Natural killer cell (primary cell): ENCODE results near the gene PDXK. TPM values are rescaled to one million over a fixed set of nuclear protein-coding genes. Genes with fewer than 3 reads are reported as not detected.

ENCODE experiments used
- ATAC-seq, 3 donors: fragments of 150-1000 bp in 2 of 3; fragments of 200-7000 bp in 1 of 3; cut with Tn5 transposase; 1 replicate in 1 of 3; 2 replicates in 2 of 3; pipeline ENCODE4 v1.10.0; 2021; ENCODE audit warnings: mild to moderate bottlenecking in 2 of 3, moderate library complexity in 2 of 3
- DNase-seq, 2 donors: peaks; one replicate each; pipeline versions ENCODE4 v3.0.0 to v3.0.0-alpha.2; 2013 to 2021; ENCODE audit warnings: mixed read lengths in 1 of 2
- H3K27ac ChIP-seq: one replicate; pipeline ENCODE4 v1.5.1; 2013; ENCODE audit warnings: mild to moderate bottlenecking, low read length
- H3K27me3 ChIP-seq: one replicate; pipeline ENCODE4 v1.6.1; 2013; ENCODE audit warnings: low read length; ENCODE audit not compliant: control insufficient read depth, insufficient read depth
- H3K36me3 ChIP-seq: one replicate; pipeline ENCODE4 v1.6.1; 2013; ENCODE audit warnings: low read length; ENCODE audit not compliant: control insufficient read depth, insufficient read depth
- H3K4me1 ChIP-seq: one replicate; pipeline ENCODE4 v1.6.1; 2013; ENCODE audit warnings: low read length; ENCODE audit not compliant: control insufficient read depth, insufficient read depth
- H3K4me3 ChIP-seq: one replicate; pipeline ENCODE4 v1.5.1; 2013; ENCODE audit warnings: low read length
- H3K9me3 ChIP-seq: one replicate; pipeline ENCODE4 v1.6.1; 2013; ENCODE audit warnings: low read length; ENCODE audit not compliant: control insufficient read depth, insufficient read depth
- H3K27ac Mint-ChIP-seq, 2 donors: one replicate each; pipeline ENCODE4 v1.8.0; 2022; ENCODE audit warnings: mild to moderate bottlenecking in 2 of 2, mixed read lengths in 2 of 2, moderate library complexity in 1 of 2
- H3K27me3 Mint-ChIP-seq, 2 donors: one replicate each; pipeline ENCODE4 v1.8.0; 2022; ENCODE audit warnings: low read depth in 2 of 2, mixed read lengths in 2 of 2
- H3K36me3 Mint-ChIP-seq: one replicate; pipeline ENCODE4 v1.8.0; 2022; ENCODE audit warnings: mixed read lengths
- H3K4me1 Mint-ChIP-seq, 2 donors: one replicate each; pipeline ENCODE4 v1.8.0; 2022; ENCODE audit warnings: mixed read lengths in 2 of 2
- H3K4me3 Mint-ChIP-seq: one replicate; pipeline ENCODE4 v1.8.0; 2022; ENCODE audit warnings: mild to moderate bottlenecking, moderate library complexity, mixed read lengths
- H3K9me3 Mint-ChIP-seq, 2 donors: one replicate each; pipeline ENCODE4 v1.8.0; 2022; ENCODE audit warnings: mixed read lengths in 2 of 2
- CTCF ChIP-seq: fragments of 200-600 bp; IDR thresholded peaks from one replicate; pipeline ENCODE4 v1.8.0; 2022; ENCODE audit warnings: antibody characterized with exemption
- WGBS: methylation state at CpG from one replicate; pipeline ENCODE4 v1.1.7; 2013; ENCODE audit warnings: missing lambda C conversion rate; ENCODE audit not compliant: insufficient coverage; 5-methylcytosine and 5-hydroxymethylcytosine counted together
- intact Hi-C: fragments of 100-400 bp; cut with micrococcal nuclease; formaldehyde crosslinking; loops from one replicate; pipeline ENCODE4 v1.14.2; 2022
- total RNA-seq, 4 donors: library from RNA; stranded (reverse); fragments of 120-200 nt in 1 of 4; gene quantifications; one replicate each; pipeline versions ENCODE4 v1.2.3 to v1.2.4, GENCODE V29; 2013 to 2022

PDXK gene
- total RNA-seq, 3 donors from 2014 or later (not counting 1 experiment from before 2014, with no cell fraction given), result 73.8 to 77.0 (median 74.6) TPM

- WGBS, result 97% methylated on average over 16 of the region's 16 CpGs
- no peak for TF ChIP-seq CTCF
- H3K27me3 ChIP-seq, result no peaks in the 10 kb centered on the region
- H3K4me1 Mint-ChIP-seq, result peaks cover 0 to 13% of the 10 kb centered on the region in 2 donors
- H3K27me3 Mint-ChIP-seq, result no peaks in the 10 kb centered on the region
- H3K9me3 Mint-ChIP-seq, result no peaks in the 10 kb centered on the region
- no peak for DNase-seq
- no peak overlapping the region for H3K4me3 ChIP-seq
- no peak overlapping the region for H3K27ac ChIP-seq
- H3K27ac Mint-ChIP-seq, result no peak overlapping the region
- H3K36me3 Mint-ChIP-seq, result no peaks in the 10 kb centered on the region
- H3K4me1 ChIP-seq, result peaks cover 22% of the 10 kb centered on the region
- no peak overlapping the region for H3K4me3 Mint-ChIP-seq
- H3K9me3 ChIP-seq, result no peaks in the 10 kb centered on the region
- intact Hi-C loops, result no loop called here
- H3K36me3 ChIP-seq, result peaks cover 27% of the 10 kb centered on the region
- no peak for ATAC-seq
Observed at GRCh38 chr21:43745772-43746517, 27.0 kb downstream of the PDXK start.

- Mint-ChIP-seq H3K9me3 (no peaks in the 10 kb centered on the region), H3K36me3 (no peaks in the 10 kb centered on the region), H3K4me3 (no peak overlapping the region), H3K4me1 (peaks cover 0 to 12% of the 10 kb centered on the region in 2 donors), H3K27me3 (no peaks in the 10 kb centered on the region), H3K27ac (no peak overlapping the region)
- peaks cover 15% of the 10 kb centered on the region for H3K4me1 ChIP-seq
- 97% methylated on average over 17 of the region's 17 CpGs for WGBS
- no peak overlapping the region for H3K27ac ChIP-seq
- no peak overlapping the region for H3K4me3 ChIP-seq
- DNase-seq (no peak), ATAC-seq (no peak)
- H3K27me3 ChIP-seq, result no peaks in the 10 kb centered on the region
- H3K9me3 ChIP-seq, result no peaks in the 10 kb centered on the region
- intact Hi-C loops, result no loop called here
- H3K36me3 ChIP-seq, result peaks cover 37% of the 10 kb centered on the region
- no peak for TF ChIP-seq CTCF
Observed at GRCh38 chr21:43748622-43749021, 29.7 kb downstream of the PDXK start.

- no peaks in the 10 kb centered on the region for H3K36me3 Mint-ChIP-seq
- H3K4me3 Mint-ChIP-seq, result no peak overlapping the region
Observed at GRCh38 chr21:43749651-43750262, 30.8 kb downstream of the PDXK start.

More at GRCh38 chr21:43749651-43750262, 30.8 kb downstream of the PDXK start:
- WGBS, result 62% methylated on average over 18 of the region's 18 CpGs
- H3K9me3 Mint-ChIP-seq, result no peaks in the 10 kb centered on the region
- Histone ChIP-seq H3K27me3 (no peaks in the 10 kb centered on the region), H3K4me1 (peaks cover 7% of the 10 kb centered on the region), H3K9me3 (no peaks in the 10 kb centered on the region), H3K27ac (no peak overlapping the region), H3K4me3 (no peak overlapping the region), H3K36me3 (peaks cover 38% of the 10 kb centered on the region)
- TF ChIP-seq CTCF, result no peak
- intact Hi-C loops, result no loop called here
- peaks cover 0 to 4% of the 10 kb centered on the region in 2 donors for H3K4me1 Mint-ChIP-seq
- no peaks in the 10 kb centered on the region for H3K27me3 Mint-ChIP-seq
- DNase-seq, result peak in 1 of 2 donors; percentile 26
- ATAC-seq, result peak in 1 of 3 donors; percentile 36
- no peak overlapping the region for H3K27ac Mint-ChIP-seq
